OCI-LY7 (cell line): ENCODE measurements around the gene HELZ. TPM values are rescaled to one million over a fixed set of nuclear protein-coding genes. Genes with fewer than 3 reads are reported as not detected.

Experiments used
- BruUV-seq: library from RNA; stranded (reverse); fragments of 400-500 nt; replicated peaks from 2 replicates; lab custom pipeline; 2021; lab: Mats Ljungman, UMichigan
- CTCF ChIA-PET: fragments of 300-600 bp; sonication (Branson Sonifier 250); formaldehyde crosslinking; loops from one replicate; lab custom pipeline; 2022; ENCODE audit warnings: antibody characterized with exemption; ENCODE audit not compliant: unreplicated experiment; lab: Charles Lee
- POLR2A ChIA-PET: fragments of 300-600 bp; sonication (Branson Sonifier 250); formaldehyde crosslinking; loops from one replicate; lab custom pipeline; 2022; ENCODE audit warnings: antibody characterized with exemption; lab: Charles Lee
- DNase-seq: peaks from one replicate; pipeline ENCODE4 v3.0.0-alpha.2; 2015; ENCODE audit warnings: low spot score
- H2AFZ ChIP-seq: fragments of 200-600 bp; sonication (generic), shearing (Covaris generic); 2 replicates; pipeline ENCODE4 v1.6.1; 2014; ENCODE audit warnings: mild to moderate bottlenecking, antibody characterized with exemption, low read length, moderate library complexity
- H3K27ac ChIP-seq: fragments of 200-600 bp; sonication (generic); 2 replicates; pipeline ENCODE4 v1.5.1; 2014; ENCODE audit warnings: mixed run types, low read depth, mild to moderate bottlenecking, moderate library complexity, low read length, inconsistent platforms; ENCODE audit not compliant: poor library complexity, severe bottlenecking
- H3K36me3 ChIP-seq: fragments of 200-600 bp; sonication (generic); 2 replicates; pipeline ENCODE4 v1.6.1; 2014; ENCODE audit warnings: mild to moderate bottlenecking, antibody characterized with exemption, low read length, moderate library complexity, mixed read lengths; ENCODE audit not compliant: insufficient read depth
- H3K4me1 ChIP-seq: fragments of 200-600 bp; sonication (generic); 2 replicates; pipeline ENCODE4 v1.5.1; 2014; ENCODE audit warnings: mild to moderate bottlenecking, low read length; ENCODE audit not compliant: insufficient read depth, poor library complexity, severe bottlenecking
- H3K4me2 ChIP-seq: fragments of 200-600 bp; sonication (generic); 2 replicates; pipeline ENCODE4 v1.6.1; 2014; ENCODE audit warnings: mild to moderate bottlenecking, low read length
- H3K4me3 ChIP-seq: fragments of 200-600 bp; sonication (generic); 2 replicates; pipeline ENCODE4 v1.5.1; 2014; ENCODE audit warnings: mild to moderate bottlenecking, low read depth, low read length; ENCODE audit not compliant: poor library complexity, severe bottlenecking
- H3K79me2 ChIP-seq: fragments of 200-600 bp; sonication (generic); 2 replicates; pipeline ENCODE4 v1.6.1; 2016; ENCODE audit warnings: low read depth, mild to moderate bottlenecking, low read length, moderate library complexity, mixed read lengths; ENCODE audit not compliant: insufficient read depth
- H3K9me2 ChIP-seq: fragments of 200-600 bp; sonication (generic); 2 replicates; pipeline ENCODE4 v1.6.1; 2016; ENCODE audit warnings: mild to moderate bottlenecking, low read length, mixed read lengths; ENCODE audit not compliant: insufficient read depth
- H3K9me3 ChIP-seq: fragments of 200-600 bp; sonication (generic); 2 replicates; pipeline ENCODE4 v1.6.1; 2014; ENCODE audit warnings: mild to moderate bottlenecking, mixed run types, low read length, mixed read lengths
- H4K20me1 ChIP-seq: fragments of 200-600 bp; sonication (generic); 2 replicates; pipeline ENCODE4 v1.6.1; 2014; ENCODE audit warnings: mild to moderate bottlenecking, antibody characterized with exemption, low read length, moderate library complexity, mixed read lengths; ENCODE audit not compliant: insufficient read depth
- EZH2phosphoT487 ChIP-seq: fragments of 200-600 bp; sonication (generic); IDR thresholded peaks from 2 replicates; pipeline ENCODE4 v1.6.1; 2018; ENCODE audit warnings: low read depth, borderline replicate concordance, mild to moderate bottlenecking, mixed run types, antibody characterized with exemption, low read length, moderate library complexity, mixed read lengths
- intact Hi-C: fragments of 100-400 bp; cut with micrococcal nuclease; formaldehyde crosslinking; loops from one replicate; pipeline ENCODE4 v1.10.0; 2022; ENCODE audit not compliant: unreplicated experiment
- total RNA-seq, 2 experiments: library from RNA; depleted of rRNA in 1 of 2; stranded (reverse); fragments of >200 nt in 1 of 2; shearing (Covaris generic) in 1 of 2; gene quantifications; 2 replicates each; pipeline ENCODE4 v1.2.3, GENCODE V29; 2014 to 2022
- TF ChIP-seq, protein P1 (sequence below): fragments of 200-600 bp; sonication (generic); conservative IDR thresholded peaks from 2 replicates; pipeline ENCODE4 v1.5.1; 2014; ENCODE audit warnings: mild to moderate bottlenecking, antibody characterized with exemption, low read length, moderate library complexity, mixed read lengths

The HELZ gene
- total RNA-seq, 2 experiments from 2014 or later, result 33.9 to 58.9 TPM

DNA sequence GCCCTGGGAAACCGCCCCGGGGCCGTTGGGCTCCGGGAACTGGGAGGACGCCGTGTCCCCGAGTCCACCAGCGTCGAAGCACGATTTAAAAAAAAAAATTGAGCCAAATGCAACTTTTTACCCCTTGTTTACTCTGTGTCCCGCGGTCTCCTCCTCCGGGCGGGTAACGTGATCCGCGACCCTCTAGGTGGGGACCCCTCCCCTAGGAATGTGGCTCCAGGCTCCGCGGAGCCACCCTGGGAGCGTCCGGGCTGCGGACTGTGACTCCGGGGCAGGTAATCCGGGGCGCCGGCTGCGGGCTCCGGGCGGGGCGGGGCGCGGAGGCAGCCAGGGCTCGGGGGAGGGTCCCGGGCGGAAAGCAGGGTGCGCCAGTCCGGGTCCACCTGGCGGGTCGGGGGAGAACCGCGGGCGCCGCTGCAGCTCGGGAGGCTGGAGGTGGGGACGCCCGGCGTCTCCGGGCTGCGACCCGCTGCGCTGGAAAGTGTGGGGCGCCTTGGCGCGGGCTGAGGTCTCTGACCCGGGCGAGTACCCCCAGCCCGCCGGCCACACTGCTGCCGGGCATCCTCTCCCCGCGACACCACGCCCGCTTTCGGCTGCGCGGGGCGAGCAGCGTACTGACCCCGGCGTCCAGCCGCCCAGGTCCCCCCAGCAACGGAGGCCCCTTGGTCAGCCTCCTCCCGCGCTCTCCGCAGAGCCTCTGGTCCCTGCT, 852 bp upstream of the HELZ start:
- no peaks in the 10 kb centered on the region for H3K9me2 ChIP-seq
- DNase-seq, result peak; percentile 45
- H3K27ac ChIP-seq, result peak overlapping the region; percentile 48
- POLR2A ChIA-PET, result no interaction called here
- peaks cover 21% of the 10 kb centered on the region for H4K20me1 ChIP-seq
- peak overlapping the region; percentile 90 for H2AFZ ChIP-seq
- TF ChIP-seq, protein P1, sequence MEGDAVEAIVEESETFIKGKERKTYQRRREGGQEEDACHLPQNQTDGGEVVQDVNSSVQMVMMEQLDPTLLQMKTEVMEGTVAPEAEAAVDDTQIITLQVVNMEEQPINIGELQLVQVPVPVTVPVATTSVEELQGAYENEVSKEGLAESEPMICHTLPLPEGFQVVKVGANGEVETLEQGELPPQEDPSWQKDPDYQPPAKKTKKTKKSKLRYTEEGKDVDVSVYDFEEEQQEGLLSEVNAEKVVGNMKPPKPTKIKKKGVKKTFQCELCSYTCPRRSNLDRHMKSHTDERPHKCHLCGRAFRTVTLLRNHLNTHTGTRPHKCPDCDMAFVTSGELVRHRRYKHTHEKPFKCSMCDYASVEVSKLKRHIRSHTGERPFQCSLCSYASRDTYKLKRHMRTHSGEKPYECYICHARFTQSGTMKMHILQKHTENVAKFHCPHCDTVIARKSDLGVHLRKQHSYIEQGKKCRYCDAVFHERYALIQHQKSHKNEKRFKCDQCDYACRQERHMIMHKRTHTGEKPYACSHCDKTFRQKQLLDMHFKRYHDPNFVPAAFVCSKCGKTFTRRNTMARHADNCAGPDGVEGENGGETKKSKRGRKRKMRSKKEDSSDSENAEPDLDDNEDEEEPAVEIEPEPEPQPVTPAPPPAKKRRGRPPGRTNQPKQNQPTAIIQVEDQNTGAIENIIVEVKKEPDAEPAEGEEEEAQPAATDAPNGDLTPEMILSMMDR, result 0 out of 2 replicates have a peak, but pooled peaks have one; percentile 19
- no peak for TF ChIP-seq EZH2phosphoT487
- peaks cover 31% of the 10 kb centered on the region for H3K79me2 ChIP-seq
- peak overlapping the region; percentile 79 for H3K4me3 ChIP-seq
- peaks cover 26% of the 10 kb centered on the region for H3K4me1 ChIP-seq
- CTCF ChIA-PET, result no interaction called here
- BruUV-seq, result no TSS peak
- peaks cover 11% of the 10 kb centered on the region for H3K36me3 ChIP-seq
- H3K4me2 ChIP-seq, result peak overlapping the region; percentile 97
- intact Hi-C loops, result no loop called here
- no peaks in the 10 kb centered on the region for H3K9me3 ChIP-seq

DNA sequence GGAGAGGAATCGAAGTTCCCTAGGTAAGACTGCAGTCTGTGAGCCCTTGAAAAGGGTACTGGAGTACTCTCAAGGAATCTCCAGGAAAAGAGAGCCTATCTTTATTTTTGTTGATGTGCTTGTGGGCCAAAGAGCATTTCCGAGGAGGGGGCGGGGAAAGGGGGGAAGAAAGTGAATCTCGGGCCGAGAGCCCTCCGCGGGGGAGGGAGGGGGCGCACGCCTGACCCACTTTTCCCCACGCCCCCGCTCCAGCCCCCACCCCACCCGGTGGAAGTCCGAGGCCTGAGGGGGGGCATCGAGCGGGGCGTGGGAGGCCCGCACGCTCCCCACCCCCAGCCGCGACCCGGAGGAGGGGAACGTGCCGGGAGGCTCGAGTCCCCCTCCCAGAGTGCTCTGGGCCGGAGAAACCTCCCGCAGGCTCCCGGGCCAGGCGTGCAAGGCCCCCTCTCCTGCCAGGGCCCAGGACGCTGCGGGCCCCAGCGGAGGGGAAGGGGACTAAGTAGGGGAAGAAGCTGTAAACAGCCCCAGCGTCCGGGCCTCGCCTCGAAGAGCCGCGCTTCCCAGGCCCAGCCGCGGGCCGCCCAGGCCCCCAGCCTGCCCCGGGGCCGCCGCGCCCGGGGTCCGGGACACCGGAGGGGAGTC, 444 bp downstream of the HELZ start:
- Histone ChIP-seq H2AFZ (peak overlapping the region; percentile 90), H3K79me2 (peaks cover 41% of the 10 kb centered on the region), H3K9me3 (no peaks in the 10 kb centered on the region), H3K36me3 (peaks cover 19% of the 10 kb centered on the region), H3K4me2 (peak overlapping the region; percentile 97), H3K27ac (peak overlapping the region; percentile 48), H3K4me3 (peak overlapping the region; percentile 79), H3K9me2 (no peaks in the 10 kb centered on the region), H3K4me1 (peaks cover 26% of the 10 kb centered on the region), H4K20me1 (peaks cover 21% of the 10 kb centered on the region)
- DNase-seq, result no peak
- ChIA-PET CTCF (no interaction called here), POLR2A (interaction anchor here (0.6 kb wide), 1 partner anchor 231 kb away, joined by 3 read pairs; no protein-coding TSS in a partner anchor)
- BruUV-seq, result no TSS peak
- TF ChIP-seq EZH2phosphoT487, result no peak
- TF ChIP-seq, protein P1, result no peak
- intact Hi-C loops, result no loop called here

DNA sequence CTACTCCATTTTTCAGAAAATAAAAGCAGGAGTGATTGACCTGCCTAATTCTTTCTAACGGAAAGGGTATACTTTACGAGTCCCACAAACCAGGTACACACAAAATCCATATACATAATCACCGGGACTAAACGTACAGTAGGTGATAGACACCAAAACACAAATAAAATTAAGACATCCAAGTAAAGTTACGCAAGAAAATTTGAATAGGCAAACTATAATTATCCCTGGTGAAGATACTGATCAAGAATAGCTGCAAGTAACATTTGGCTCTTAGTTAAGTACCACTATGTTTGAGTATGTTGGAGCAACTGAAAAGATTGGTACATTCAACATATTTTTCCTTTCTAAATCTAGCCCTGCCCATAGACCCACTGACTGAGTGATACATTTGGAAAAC, 1.7 kb downstream of the HELZ start:
- intact Hi-C loops, result no loop called here
- Histone ChIP-seq H3K36me3 (peaks cover 32% of the 10 kb centered on the region), H3K79me2 (peaks cover 42% of the 10 kb centered on the region), H3K4me3 (peak overlapping the region; percentile 79), H3K4me1 (peaks cover 26% of the 10 kb centered on the region), H3K9me3 (no peaks in the 10 kb centered on the region), H4K20me1 (peaks cover 21% of the 10 kb centered on the region), H3K9me2 (no peaks in the 10 kb centered on the region), H3K27ac (no peak overlapping the region), H3K4me2 (peak overlapping the region; percentile 97), H2AFZ (no peak overlapping the region)
- no peak for DNase-seq
- CTCF ChIA-PET, result no interaction called here
- BruUV-seq, result no TSS peak
- POLR2A ChIA-PET, result no interaction called here
- TF ChIP-seq, protein P1, result no peak
- TF ChIP-seq EZH2phosphoT487, result no peak
